Naive thymus-derived CD4-positive, alpha-beta T cell (primary cell): ENCODE measurements around the gene MOAP1. TPM values are rescaled to one million over a fixed set of nuclear protein-coding genes. Genes with fewer than 3 reads are reported as not detected.
"Not testable (repeated sequence)": the region's sequence is repeated elsewhere in the genome, so short reads cannot be mapped to it uniquely, and the experiment has no call there.

Experiments
- ATAC-seq: fragments of 150-1000 bp; cut with Tn5 transposase; 2 replicates; pipeline ENCODE4 v1.10.0; 2021; ENCODE audit warnings: mild to moderate bottlenecking, moderate library complexity
- CTCF ChIA-PET: fragments of 350-600 bp; sonication (Branson Sonifier 250); formaldehyde crosslinking; loops from one replicate; lab custom pipeline; 2021; ENCODE audit warnings: antibody characterized with exemption; lab: Charles Lee
- POLR2A ChIA-PET: fragments of 350-600 bp; sonication (Branson Sonifier 250); formaldehyde crosslinking; loops from one replicate; lab custom pipeline; 2021; ENCODE audit warnings: antibody characterized with exemption, inconsistent platforms; lab: Charles Lee
- DNase-seq, 9 donors: peaks; one replicate each; pipeline versions ENCODE4 v3.0.0 to v3.0.0-alpha.2; 2020 to 2022; ENCODE audit warnings: mixed read lengths in 1 of 9
- H3K27ac ChIP-seq: one replicate; pipeline ENCODE4 v1.7.0; 2013; ENCODE audit warnings: mild to moderate bottlenecking, low read depth, low read length, moderate library complexity
- H3K27me3 ChIP-seq, 2 donors: one replicate each; pipeline ENCODE4 v1.7.0; 2013; ENCODE audit warnings: low read length in 2 of 2, mild to moderate bottlenecking in 2 of 2, moderate library complexity in 2 of 2; ENCODE audit not compliant: control insufficient read depth in 2 of 2, insufficient read depth in 2 of 2
- H3K36me3 ChIP-seq, 3 experiments: 1 replicate in 2 of 3; 2 replicates in 1 of 3; pipeline ENCODE4 v1.7.0; 2013; ENCODE audit warnings: low read length in 3 of 3, mild to moderate bottlenecking in 3 of 3, moderate library complexity in 1 of 3; ENCODE audit not compliant: insufficient read depth in 3 of 3, control insufficient read depth in 2 of 3
- H3K4me1 ChIP-seq, 2 donors: one replicate each; pipeline ENCODE4 v1.7.0; 2013; ENCODE audit warnings: low read length in 2 of 2, mild to moderate bottlenecking in 2 of 2, moderate library complexity in 1 of 2; ENCODE audit not compliant: control insufficient read depth in 2 of 2, insufficient read depth in 2 of 2
- H3K4me3 ChIP-seq: 2 replicates; pipeline ENCODE4 v1.7.0; 2013; ENCODE audit warnings: mild to moderate bottlenecking, low read length
- H3K9me3 ChIP-seq, 3 experiments: 1 replicate in 2 of 3; 2 replicates in 1 of 3; pipeline ENCODE4 v1.7.0; 2013; ENCODE audit warnings: low read length in 3 of 3; ENCODE audit not compliant: control insufficient read depth in 2 of 3
- H3K27ac Mint-ChIP-seq, 9 donors: one replicate each; pipeline ENCODE4 v1.8.0; 2020 to 2022; ENCODE audit warnings: mixed read lengths in 9 of 9, mild to moderate bottlenecking in 8 of 9, moderate library complexity in 5 of 9, inconsistent platforms in 2 of 9
- H3K27me3 Mint-ChIP-seq, 5 donors: one replicate each; pipeline ENCODE4 v1.8.0; 2021 to 2022; ENCODE audit warnings: mixed read lengths in 5 of 5, mild to moderate bottlenecking in 1 of 5
- H3K36me3 Mint-ChIP-seq, 5 donors: one replicate each; pipeline ENCODE4 v1.8.0; 2020 to 2022; ENCODE audit warnings: mixed read lengths in 5 of 5, mild to moderate bottlenecking in 3 of 5, inconsistent platforms in 1 of 5
- H3K4me1 Mint-ChIP-seq, 7 donors: one replicate each; pipeline ENCODE4 v1.8.0; 2020 to 2022; ENCODE audit warnings: mixed read lengths in 7 of 7, mild to moderate bottlenecking in 3 of 7, inconsistent platforms in 1 of 7
- H3K4me3 Mint-ChIP-seq, 10 donors: one replicate each; pipeline ENCODE4 v1.8.0; 2020 to 2022; ENCODE audit warnings: mild to moderate bottlenecking in 10 of 10, mixed read lengths in 10 of 10, moderate library complexity in 6 of 10, inconsistent platforms in 2 of 10
- H3K9me3 Mint-ChIP-seq, 11 donors: one replicate each; pipeline ENCODE4 v1.8.0; 2020 to 2022; ENCODE audit warnings: mixed read lengths in 11 of 11, mild to moderate bottlenecking in 4 of 11, inconsistent platforms in 1 of 11, moderate library complexity in 1 of 11
- intact Hi-C, 2 donors: fragments of 100-400 bp; cut with micrococcal nuclease; formaldehyde crosslinking; loops; one replicate each; pipeline ENCODE4 v1.15.1; 2023
- polyA plus RNA-seq, 2 donors: library from polyadenylated mRNA; unstranded; fragments of 300-500 nt; fragmentation: Illumina TruSeq; gene quantifications; one replicate each; pipeline ENCODE4 v1.2.3, GENCODE V29; 2021
- total RNA-seq, 6 experiments: library from RNA in 5 of 6; stranded (reverse) in 5 of 6; gene quantifications; 1 replicate in 5 of 6; 2 replicates in 1 of 6; pipeline ENCODE4 v1.2.3 and lab custom pipeline; 2021 to 2026

MOAP1 gene
- total and polyA plus RNA-seq, 7 experiments from 2014 or later: 20.5 to 102 (median 59.4) TPM

GRCh38 chr14:93142854-93143652 lies 41.6 kb downstream of the MOAP1 start:
- no peak overlapping the region for H3K27ac Mint-ChIP-seq
- no peaks in the 10 kb centered on the region for H3K9me3 Mint-ChIP-seq
- no peak overlapping the region for H3K4me3 ChIP-seq

GRCh38 chr14:93137864-93138263 lies 46.8 kb downstream of the MOAP1 start:
- no peak overlapping the region for H3K27ac ChIP-seq
- ChIA-PET POLR2A (interaction anchor here (0.9 kb wide), 1 partner anchor 23 kb away, joined by 3 read pairs; no protein-coding TSS in a partner anchor), CTCF (interaction anchor here (0.6 to 9.9 kb wide), 3 partner anchors 25 to 186 kb away, joined by 3 to 108 read pairs (median 6); partner anchors contain the start of gene ITPK1)
- Mint-ChIP-seq H3K36me3 (no peaks in the 10 kb centered on the region), H3K9me3 (no peaks in the 10 kb centered on the region), H3K27me3 (no peaks in the 10 kb centered on the region), H3K4me1 (peaks cover 2 to 6% (median 4%) of the 10 kb centered on the region in 7 donors), H3K4me3 (no peak overlapping the region), H3K27ac (no peak overlapping the region)
- no peaks in the 10 kb centered on the region for H3K4me1 ChIP-seq
- intact Hi-C loops: loop anchor here in 1 of 2 donors (2.0 kb wide), 1 partner anchor 47 kb away; the partner anchor contains the start of genes LYSET and MOAP1
- no peak for DNase-seq
- no peak overlapping the region for H3K4me3 ChIP-seq
- H3K9me3 ChIP-seq: no peaks in the 10 kb centered on the region
- no peaks in the 10 kb centered on the region for H3K27me3 ChIP-seq
- ATAC-seq: no peak
- H3K36me3 ChIP-seq: no peaks in the 10 kb centered on the region

More at GRCh38 chr14:93142854-93143652, 41.6 kb downstream of the MOAP1 start:
- Histone ChIP-seq H3K4me1 (no peaks in the 10 kb centered on the region), H3K9me3 (no peaks in the 10 kb centered on the region), H3K27me3 (no peaks in the 10 kb centered on the region), H3K36me3 (no peaks in the 10 kb centered on the region), H3K27ac (no peak overlapping the region)
- H3K36me3 Mint-ChIP-seq: no peaks in the 10 kb centered on the region
- H3K4me3 Mint-ChIP-seq: no peak overlapping the region
- peaks cover 0 to 4% (median 0%) of the 10 kb centered on the region in 5 donors for H3K27me3 Mint-ChIP-seq
- ATAC-seq: no peak
- ChIA-PET POLR2A (no interaction called here), CTCF (interaction anchor here (1.4 kb wide), 1 partner anchor 42 kb away, joined by 3 read pairs; the partner anchor contains the start of genes LYSET and MOAP1)
- no peak for DNase-seq
- intact Hi-C loops: no loop called here
- H3K4me1 Mint-ChIP-seq: peaks cover 2 to 6% (median 4%) of the 10 kb centered on the region in 7 donors

- H3K27ac Mint-ChIP-seq, intact Hi-C loops, H3K4me3 Mint-ChIP-seq, H3K27ac ChIP-seq, H3K9me3 Mint-ChIP-seq, H3K36me3 ChIP-seq, DNase-seq, H3K27me3 Mint-ChIP-seq, H3K4me1 ChIP-seq, H3K4me3 ChIP-seq, H3K9me3 ChIP-seq, H3K36me3 Mint-ChIP-seq, H3K4me1 Mint-ChIP-seq, POLR2A ChIA-PET, H3K27me3 ChIP-seq, ATAC-seq: not testable (repeated sequence)
- CTCF ChIA-PET: interaction anchor here (9.9 kb wide), 1 partner anchor 24 kb away, joined by 108 read pairs; the partner anchor contains the start of gene ITPK1
These were observed 48.2 kb downstream of the MOAP1 start for GRCh38 chr14:93136508-93136907.

GRCh38 chr14:93136009-93136408 lies 48.7 kb downstream of the MOAP1 start:
- Mint-ChIP-seq H3K4me3 (no peak overlapping the region), H3K36me3 (no peaks in the 10 kb centered on the region), H3K4me1 (peaks cover 2 to 6% (median 4%) of the 10 kb centered on the region in 7 donors), H3K27me3 (peaks cover 0 to 2% (median 0%) of the 10 kb centered on the region in 5 donors), H3K9me3 (no peaks in the 10 kb centered on the region), H3K27ac (no peak overlapping the region)
- no peak overlapping the region for H3K27ac ChIP-seq
- DNase-seq (no peak), ATAC-seq (no peak)
- H3K4me1 ChIP-seq: no peaks in the 10 kb centered on the region
- intact Hi-C loops: no loop called here
- H3K4me3 ChIP-seq: no peak overlapping the region
- no peaks in the 10 kb centered on the region for H3K36me3 ChIP-seq
- POLR2A ChIA-PET: no interaction called here
- CTCF ChIA-PET: interaction anchor here (9.9 kb wide), 1 partner anchor 23 kb away, joined by 108 read pairs; the partner anchor contains the start of gene ITPK1
- no peaks in the 10 kb centered on the region for H3K9me3 ChIP-seq
- H3K27me3 ChIP-seq: no peaks in the 10 kb centered on the region

DNA sequence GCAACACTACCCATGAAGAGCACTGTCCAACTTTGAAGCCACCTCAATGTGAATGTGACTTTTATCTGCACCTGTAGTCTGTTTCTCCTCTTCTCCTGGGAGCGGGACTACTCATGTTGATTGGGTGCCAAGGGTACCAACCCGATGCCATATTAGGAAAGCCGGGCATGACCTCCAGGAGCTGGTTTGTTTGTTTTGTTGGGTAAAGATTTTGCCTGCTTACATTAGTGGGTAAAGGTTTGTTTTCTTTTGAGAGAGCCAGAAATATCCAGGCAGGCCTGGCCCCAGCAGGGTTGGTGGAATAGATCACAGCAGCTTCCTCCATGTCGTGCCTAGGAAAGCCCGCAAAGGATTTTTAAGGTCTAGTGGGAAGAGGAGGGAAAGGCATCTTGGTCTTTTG lies 49.3 kb downstream of the MOAP1 start:
- ATAC-seq (no peak), DNase-seq (no peak)
- CTCF ChIA-PET: interaction anchor here (0.6 to 9.9 kb wide), 3 partner anchors 22 to 327 kb away, joined by 3 to 108 read pairs (median 5); partner anchors contain the start of gene ITPK1
- Histone ChIP-seq H3K36me3 (no peaks in the 10 kb centered on the region), H3K4me1 (no peaks in the 10 kb centered on the region), H3K9me3 (no peaks in the 10 kb centered on the region), H3K27me3 (no peaks in the 10 kb centered on the region), H3K27ac (no peak overlapping the region), H3K4me3 (no peak overlapping the region)
- POLR2A ChIA-PET: no interaction called here
- peaks cover 0 to 3% (median 0%) of the 10 kb centered on the region in 5 donors for H3K27me3 Mint-ChIP-seq
- H3K9me3 Mint-ChIP-seq: no peaks in the 10 kb centered on the region
- intact Hi-C loops: no loop called here
- H3K36me3 Mint-ChIP-seq: no peaks in the 10 kb centered on the region
- H3K27ac Mint-ChIP-seq: no peak overlapping the region
- no peak overlapping the region for H3K4me3 Mint-ChIP-seq
- peaks cover 2 to 6% (median 4%) of the 10 kb centered on the region in 7 donors for H3K4me1 Mint-ChIP-seq

- intact Hi-C loops: no loop called here
- H3K4me3 ChIP-seq: no peak overlapping the region
- ATAC-seq: peak; percentile 41
- no peaks in the 10 kb centered on the region for H3K9me3 ChIP-seq
- H3K4me1 ChIP-seq: no peaks in the 10 kb centered on the region
- no peak overlapping the region for H3K27ac ChIP-seq
- Mint-ChIP-seq H3K4me1 (peaks cover 0 to 2% (median 0%) of the 10 kb centered on the region in 7 donors), H3K27me3 (peaks cover 0 to 7% (median 0%) of the 10 kb centered on the region in 5 donors), H3K36me3 (no peaks in the 10 kb centered on the region), H3K27ac (no peak overlapping the region), H3K9me3 (no peaks in the 10 kb centered on the region), H3K4me3 (no peak overlapping the region)
- ChIA-PET POLR2A (no interaction called here), CTCF (interaction anchor here (0.6 to 9.9 kb wide), 3 partner anchors 21 to 71 kb away, joined by 3 to 108 read pairs (median 3); partner anchors contain the start of gene ITPK1)
- no peaks in the 10 kb centered on the region for H3K36me3 ChIP-seq
- no peaks in the 10 kb centered on the region for H3K27me3 ChIP-seq
- DNase-seq: no peak
These were observed 51.2 kb downstream of the MOAP1 start for GRCh38 chr14:93133464-93133863.
